SHP77 treated with DMSO at 0.1 percent for 48 hours (cell line): ENCODE data around the gene WDPCP.
"Not testable (repeated sequence)": the region's sequence is repeated elsewhere in the genome, so short reads cannot be mapped to it uniquely, and the experiment has no call there.

Experiments
- DNase-seq: peaks from one replicate; lab custom pipeline; 2025; lab: John Stamatoyannopoulos, UW

WDPCP gene

DNA sequence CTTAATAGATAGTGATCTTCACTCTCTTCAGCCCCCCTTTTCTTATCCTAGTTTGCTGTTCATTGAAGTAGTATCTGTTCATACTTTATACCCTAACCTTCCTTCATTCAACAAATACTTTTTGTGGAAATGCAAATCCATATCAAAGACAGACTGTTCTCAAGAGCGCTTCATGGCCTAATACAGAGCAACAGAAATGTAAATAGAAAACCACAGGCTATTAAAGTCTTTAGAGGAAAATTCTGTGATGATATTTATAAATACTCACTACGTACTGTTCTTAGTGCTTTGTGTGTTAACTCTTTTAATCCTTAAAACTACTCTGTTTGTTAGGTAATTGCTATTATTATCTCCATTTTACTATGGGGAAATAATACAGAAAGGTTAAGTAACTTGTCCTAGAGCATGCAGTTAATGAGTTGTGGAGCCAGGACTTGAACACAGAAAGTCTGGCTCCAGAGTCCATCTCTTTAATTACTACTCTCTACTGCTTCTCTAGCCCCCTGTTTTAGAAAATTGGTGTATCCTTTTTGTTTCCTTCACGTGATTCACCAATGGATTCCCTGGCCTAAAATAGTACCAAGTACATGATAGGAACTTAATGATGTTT, 3.4 kb upstream of the WDPCP start:
- DNase-seq: no peak

DNA sequence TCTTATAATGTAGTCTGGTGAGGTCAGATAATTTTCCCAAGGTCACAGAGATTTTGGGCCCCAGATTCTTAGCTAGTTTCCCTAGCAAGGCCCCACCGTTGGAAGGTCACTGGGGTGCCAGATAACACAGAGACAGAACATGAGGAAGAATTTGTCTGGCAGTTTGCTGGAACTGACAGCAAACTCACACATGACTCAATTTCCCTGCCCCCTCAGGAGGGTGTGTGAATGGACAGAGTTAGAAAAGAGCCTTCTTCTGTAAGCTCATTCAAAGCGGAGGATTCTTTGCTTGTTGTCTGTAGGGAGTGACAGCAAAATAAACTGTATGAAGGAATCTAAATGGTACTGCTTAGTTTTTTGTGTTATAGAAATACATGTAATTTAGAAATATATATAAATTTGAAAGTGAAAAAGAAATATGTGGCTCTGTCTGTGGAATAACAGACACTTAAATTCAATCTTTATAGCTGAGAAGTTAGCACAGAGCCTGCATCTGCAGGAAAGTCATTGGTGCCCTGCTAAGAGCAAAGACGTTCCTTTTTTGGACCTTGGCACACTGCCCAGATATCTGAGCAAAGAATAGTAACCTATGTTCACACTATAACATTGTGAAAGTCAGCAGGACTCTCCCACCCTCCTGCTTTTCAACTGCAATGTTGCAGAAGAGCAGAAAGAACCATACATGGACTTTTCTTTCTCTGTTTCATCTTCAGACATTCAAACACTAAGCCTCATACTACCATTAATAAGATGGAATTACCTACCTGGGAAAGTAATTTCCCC, 2.5 kb upstream of the WDPCP start:
- no peak for DNase-seq

DNA sequence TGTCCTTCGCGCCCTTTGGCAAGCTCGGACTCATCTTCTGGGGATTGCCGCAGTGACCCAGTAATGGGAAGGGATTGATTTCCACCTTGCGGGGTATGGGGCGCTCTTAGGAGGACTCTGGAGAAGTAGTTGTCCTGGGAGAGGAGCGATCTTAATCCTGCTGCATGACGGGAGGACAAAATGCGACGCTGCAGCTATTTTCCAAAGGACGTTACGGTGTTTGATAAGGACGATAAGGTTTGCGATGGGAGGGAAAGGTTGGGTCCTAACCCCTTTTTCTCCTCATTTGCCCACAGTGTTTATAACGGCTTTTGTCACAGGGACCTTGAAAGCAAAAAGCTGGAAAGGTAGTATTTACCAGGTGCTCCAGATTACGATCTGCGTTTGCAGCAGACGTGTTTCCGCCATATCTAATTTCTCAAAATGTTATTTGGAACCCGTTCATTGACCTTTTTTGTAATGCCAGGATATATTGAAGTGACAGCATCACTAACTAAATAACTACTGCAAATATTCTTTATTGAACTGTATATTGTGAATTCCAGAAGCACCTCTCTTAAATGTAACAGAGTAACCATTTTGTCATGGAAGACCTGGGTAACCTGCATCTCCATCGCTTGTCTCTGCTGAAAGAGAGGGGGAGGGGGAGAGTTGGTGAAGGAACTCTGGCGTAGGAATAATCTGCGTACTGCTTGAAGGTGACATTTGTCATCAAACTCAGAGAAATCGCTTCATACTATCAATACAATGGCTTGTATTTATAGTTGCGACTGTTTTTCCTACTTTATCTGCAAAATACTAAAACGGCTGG, 1.1 kb upstream of the WDPCP start:
- no peak for DNase-seq

- DNase-seq: no peak
Observed at GRCh38 chr2:63587814-63588384, 378 bp downstream of the WDPCP start.

DNA sequence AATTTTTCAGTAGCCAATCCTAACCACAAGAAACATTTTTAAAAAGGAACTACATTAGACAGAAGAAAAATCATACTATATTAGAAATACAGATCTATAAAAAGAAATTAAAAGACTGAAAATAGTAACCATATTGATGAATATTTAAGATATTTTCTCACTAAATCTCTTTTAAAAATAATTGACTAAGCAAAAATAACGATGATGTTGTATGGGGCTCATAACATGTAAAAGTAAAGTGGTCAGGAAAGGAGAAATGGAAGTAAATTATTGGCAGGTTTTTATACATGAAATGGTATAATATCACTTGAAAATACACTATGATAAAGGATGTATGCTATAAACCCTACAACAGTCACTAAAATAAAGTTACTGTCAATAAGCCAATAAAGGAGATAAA, 5.4 kb downstream of the WDPCP start:
- DNase-seq: no peak

- DNase-seq: no peak
Observed at GRCh38 chr2:63581298-63581961, 6.8 kb downstream of the WDPCP start.

DNA sequence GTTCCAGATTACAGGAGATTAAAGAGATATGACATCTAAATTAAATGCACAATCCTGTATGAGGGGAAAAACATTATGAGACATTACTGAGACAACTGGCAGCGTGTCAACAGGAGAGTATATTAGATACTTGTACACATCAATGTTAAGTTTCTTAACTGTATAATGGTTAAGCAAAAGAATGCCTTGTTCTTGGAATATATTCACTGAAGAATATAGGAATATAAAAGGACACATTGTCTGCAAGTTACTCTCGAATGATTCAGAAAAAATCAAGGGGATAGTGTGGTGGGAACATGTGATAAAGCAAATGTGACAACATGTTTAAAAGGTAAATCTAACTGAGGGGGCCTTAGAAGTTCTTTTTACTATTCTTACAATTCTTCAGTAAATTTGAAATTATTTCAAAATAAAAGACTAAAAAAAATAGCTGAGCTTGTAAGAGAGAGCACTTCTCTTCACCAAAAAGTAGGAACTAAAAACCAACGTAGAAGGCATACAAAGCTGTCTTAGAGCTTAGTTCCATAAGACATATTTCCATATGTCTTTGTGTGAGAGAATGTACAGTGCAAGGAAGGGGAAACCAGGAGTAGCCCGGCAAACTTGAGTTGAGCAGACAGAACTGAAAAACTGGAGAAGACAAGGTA, 7.5 kb downstream of the WDPCP start:
- DNase-seq: no peak

DNA sequence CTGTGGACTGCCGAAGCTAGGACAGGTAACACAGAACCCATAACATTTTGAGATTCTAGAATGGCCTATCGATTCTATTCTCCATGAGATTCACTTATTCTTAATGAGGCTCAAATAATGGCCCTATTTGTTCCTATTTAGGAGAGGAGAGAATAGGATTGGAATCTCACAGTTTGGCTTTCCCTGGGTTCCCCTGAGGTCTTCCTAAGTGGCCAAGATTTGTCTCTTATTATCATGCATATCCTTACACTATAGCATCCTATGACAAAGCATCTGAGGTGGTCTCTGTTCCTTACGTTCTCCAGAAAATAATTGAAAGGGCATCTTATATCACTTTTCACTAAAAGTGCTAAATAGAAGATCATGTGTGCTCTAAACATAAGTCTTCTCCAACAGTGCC, 9.5 kb downstream of the WDPCP start:
- DNase-seq: no peak

- DNase-seq: no peak
Observed at GRCh38 chr2:63576546-63576945, 11.7 kb downstream of the WDPCP start.

DNA sequence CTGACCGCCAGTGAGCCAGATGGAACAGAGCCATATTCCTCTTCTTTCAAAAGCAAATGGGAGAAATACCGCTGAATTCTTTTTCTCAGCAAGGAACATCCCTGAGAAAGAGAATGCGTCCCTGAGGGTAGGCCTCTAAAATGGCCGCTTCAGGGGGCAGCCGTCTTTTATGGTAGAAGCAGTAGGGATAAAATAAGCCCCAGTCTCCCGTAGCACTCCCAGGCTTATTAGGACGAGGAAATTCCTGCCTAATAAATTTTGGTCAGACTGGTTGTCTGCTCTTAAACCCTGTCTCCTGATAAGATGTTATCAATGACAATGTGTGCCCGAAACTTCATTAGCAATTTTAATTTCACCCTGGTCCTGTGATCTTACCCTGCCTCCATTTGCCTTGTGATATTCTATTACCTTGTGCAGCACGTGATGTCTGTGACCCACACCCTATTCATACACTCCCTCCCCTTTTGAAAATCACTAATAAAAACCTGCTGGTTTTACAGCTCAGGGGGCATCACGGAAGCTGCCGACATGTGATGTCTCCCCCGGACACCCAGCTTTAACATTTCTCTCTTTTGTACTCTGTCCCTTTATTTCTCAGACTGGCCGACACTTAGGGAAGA, 14.4 kb downstream of the WDPCP start:
- DNase-seq: not testable (repeated sequence)

DNA sequence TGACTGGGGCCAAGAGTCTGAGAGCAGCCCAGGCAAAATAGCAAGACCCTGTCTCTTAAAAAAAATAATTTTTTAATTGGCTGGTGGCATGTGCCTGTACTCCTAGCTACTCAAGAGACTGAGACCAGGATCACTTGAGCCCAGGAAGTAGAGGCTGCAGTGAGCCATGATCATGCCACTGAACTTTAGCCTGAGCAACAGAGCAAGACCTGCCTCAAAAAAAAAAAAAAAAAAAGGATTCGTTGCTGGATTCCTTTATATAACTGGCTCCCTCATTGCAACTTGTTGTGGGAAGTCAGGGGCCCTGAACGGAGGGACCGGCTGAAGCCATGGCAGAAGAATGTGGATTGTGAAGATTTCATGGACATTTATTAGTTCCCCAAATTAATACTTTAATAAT, 15.3 kb downstream of the WDPCP start:
- not testable (repeated sequence) for DNase-seq

- DNase-seq: no peak
Observed at GRCh38 chr2:63572001-63572400, 16.3 kb downstream of the WDPCP start.

DNA sequence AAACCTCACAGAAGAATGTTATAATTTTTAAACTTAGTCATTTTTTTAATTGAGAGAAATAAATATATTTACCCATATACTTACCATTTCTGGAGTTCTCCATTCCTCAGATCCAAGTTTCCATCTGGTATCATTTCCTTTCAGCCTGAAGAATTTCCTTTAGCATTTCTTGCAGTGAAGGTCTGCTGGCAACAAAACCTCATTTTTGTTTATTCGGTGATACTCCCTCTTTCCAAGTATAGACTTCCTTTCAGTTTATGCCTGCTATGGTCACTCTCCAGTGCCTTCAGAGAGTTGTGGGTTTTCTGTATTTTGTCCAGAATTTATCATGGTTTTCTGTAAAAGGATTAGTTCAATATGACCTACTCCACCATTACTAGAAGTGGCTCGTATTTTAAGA, 17.0 kb downstream of the WDPCP start:
- DNase-seq: no peak

DNA sequence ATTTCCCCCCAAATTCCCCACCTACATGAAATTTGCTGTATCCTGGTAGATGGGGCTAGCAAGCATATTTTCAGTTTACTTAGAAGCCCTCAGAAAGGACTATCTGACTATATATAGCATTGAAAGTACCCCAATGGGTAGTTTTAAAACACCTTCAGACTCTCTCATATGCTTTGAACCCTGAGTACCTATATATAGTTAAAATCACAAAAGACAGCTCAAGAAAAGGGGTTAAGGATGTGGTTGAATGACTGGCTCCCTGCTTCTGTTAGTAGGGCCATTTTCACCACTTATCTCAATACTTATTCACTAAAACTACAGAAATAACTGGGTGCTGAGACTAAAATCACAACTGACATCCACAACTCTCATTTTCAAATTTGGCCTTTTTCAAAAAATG, 18.5 kb downstream of the WDPCP start:
- no peak for DNase-seq

DNA sequence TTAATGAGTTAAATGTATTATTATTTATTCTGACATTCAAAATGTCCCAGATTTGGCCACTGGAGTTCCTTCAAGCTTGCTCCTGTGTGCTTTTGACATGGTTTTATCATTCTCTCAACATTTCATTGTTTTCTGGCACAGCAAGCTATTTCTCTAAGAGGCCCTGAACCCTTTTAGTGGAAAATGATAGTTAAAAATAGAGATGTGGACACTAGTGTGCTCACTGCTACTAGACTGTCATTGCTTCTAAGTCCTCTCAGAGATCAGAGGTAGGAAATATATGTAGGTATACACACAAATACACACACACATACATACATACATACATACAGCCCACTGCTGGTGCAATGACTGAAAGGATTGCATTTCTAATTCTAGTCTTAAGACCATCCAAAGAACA, 25.5 kb downstream of the WDPCP start:
- DNase-seq: no peak

DNA sequence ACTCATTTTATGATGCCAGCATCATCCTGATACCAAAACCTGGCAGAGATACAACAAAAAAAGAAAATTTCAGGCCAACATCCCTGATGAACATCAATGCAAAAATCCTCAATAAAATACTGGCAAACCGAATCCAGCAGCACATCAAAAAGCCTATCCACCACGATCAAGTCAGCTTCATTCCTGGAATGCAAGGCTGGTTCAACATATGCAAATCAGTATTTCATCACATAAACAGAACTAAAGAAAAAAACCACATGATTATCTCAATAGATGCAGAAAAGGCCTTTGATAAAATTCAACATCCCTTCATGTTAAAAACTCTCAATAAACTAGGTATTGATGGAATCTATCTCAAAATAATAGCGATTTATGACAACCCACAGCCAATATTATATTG, 29.4 kb downstream of the WDPCP start:
- DNase-seq: not testable (repeated sequence)

GRCh38 chr2:63557819-63558218, 30.5 kb downstream of the WDPCP start:
- not testable (repeated sequence) for DNase-seq

- no peak for DNase-seq
Observed at GRCh38 chr2:63555931-63556330, 32.3 kb downstream of the WDPCP start.

DNA sequence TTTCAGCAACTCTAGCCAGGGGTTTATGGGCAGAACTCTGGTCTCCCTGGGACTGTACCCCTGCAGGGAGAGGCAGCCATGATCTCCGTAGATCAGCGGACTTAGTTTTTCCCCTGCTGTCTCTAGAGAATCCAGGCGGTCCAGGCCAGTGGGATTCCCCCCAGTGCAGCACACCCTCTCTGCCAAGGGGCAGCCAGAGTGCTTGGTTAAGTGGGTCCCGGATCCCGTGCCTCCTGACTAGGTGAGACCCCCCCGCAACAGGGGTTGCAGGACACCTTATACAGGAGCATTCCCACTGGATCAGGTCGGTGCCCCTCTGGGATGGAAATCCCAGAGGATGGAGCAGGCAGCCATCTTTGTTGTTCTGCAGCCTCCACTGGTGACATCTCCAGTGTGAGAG, 33.0 kb downstream of the WDPCP start:
- DNase-seq: no peak

GRCh38 chr2:63553049-63553448, 35.2 kb downstream of the WDPCP start:
- no peak for DNase-seq

- no peak for DNase-seq
Observed at GRCh38 chr2:63545023-63545422, 43.3 kb downstream of the WDPCP start.
